Ovary (tissue), 9 donors: ENCODE results near the gene MFNG. TPM values are rescaled to one million over a fixed set of nuclear protein-coding genes. Genes with fewer than 3 reads are reported as not detected.

Experiments
- DNase-seq, 5 donors: peaks; one replicate each; pipeline ENCODE4 v3.0.0-alpha.2; 2019 to 2020
- H3K27ac ChIP-seq, 2 donors: fragments of 200-600 bp; one replicate each; pipeline versions ENCODE4 v1.5.1 to v1.8.0; 2019 to 2022
- H3K27me3 ChIP-seq: fragments of 200-600 bp; one replicate; pipeline ENCODE4 v1.8.0; 2022
- H3K36me3 ChIP-seq: fragments of 200-600 bp; sonication (generic); one replicate; pipeline ENCODE4 v1.5.1; 2019
- H3K4me1 ChIP-seq: one replicate; pipeline ENCODE4 v1.8.1; 2013; ENCODE audit warnings: mild to moderate bottlenecking, moderate library complexity; ENCODE audit not compliant: insufficient read depth
- H3K4me3 ChIP-seq: fragments of 200-600 bp; sonication (generic); one replicate; pipeline ENCODE4 v1.5.1; 2017
- H3K9me3 ChIP-seq, 2 donors: fragments of 200-600 bp in 1 of 2; sonication (generic) in 1 of 2; one replicate each; pipeline versions ENCODE4 v1.5.1 to v1.8.1; 2013 to 2019; ENCODE audit warnings: mild to moderate bottlenecking in 1 of 2, moderate library complexity in 1 of 2
- EP300 ChIP-seq: sonication (generic); formaldehyde crosslinking; IDR thresholded peaks from one replicate; pipeline ENCODE4 v1.6.1; 2017; ENCODE audit warnings: antibody characterized with exemption
- POLR2A ChIP-seq: fragments of 450-650 bp; IDR thresholded peaks from one replicate; pipeline ENCODE4 v1.6.1; 2017; ENCODE audit warnings: antibody characterized with exemption, mild to moderate bottlenecking, moderate library complexity
- WGBS, 3 donors: extraction: QIAGEN DNeasy Blood & Tissue Kit in 1 of 3; methylation state at CpG; one replicate each; pipeline versions ENCODE4 v1.1.5 to v1.1.7; 2013 to 2017; 5-methylcytosine and 5-hydroxymethylcytosine counted together
- intact Hi-C, 4 donors: fragments of 100-400 bp; cut with DNase I; formaldehyde crosslinking; loops; one replicate each; pipeline versions ENCODE4 v1.11.0 to v1.15.1; 2022 to 2023
- polyA plus RNA-seq, 2 donors: library from polyadenylated mRNA; stranded (reverse); fragments of 200-250 nt in 1 of 2; fragments of 350-450 nt in 1 of 2; fragmentation: Illumina TruSeq in 1 of 2; extraction: RNeasy Lipid Tissue Mini Kit (QIAGEN cat#74804) in 1 of 2; gene quantifications; one replicate each; pipeline ENCODE4 v1.2.3, GENCODE V29; 2013 to 2014
- total RNA-seq, 7 donors: library from RNA; depleted of rRNA in 2 of 7; stranded (reverse); fragments of >200 nt in 2 of 7; fragmentation: NEBNext Ultra II Directional in 3 of 7; extraction: Animal tissue kit (Norgen Biotek cat#: 25700) in 3 of 7; gene quantifications; one replicate each; pipeline versions ENCODE4 v1.1.0 to v1.2.4, GENCODE V29; 2016 to 2023
- TF ChIP-seq, protein P1 (sequence below), 3 donors: fragments of 450-650 bp in 2 of 3; fragments of 200-600 bp in 1 of 3; IDR thresholded peaks; one replicate each; pipeline versions ENCODE4 v1.5.1 to v1.8.0; 2016 to 2022; ENCODE audit warnings: antibody characterized with exemption in 3 of 3, mild to moderate bottlenecking in 1 of 3
- donor health status: DM: no; HTN: no; CAD: no; lungs with moderate emphysema.
- donor health status: DM: no; HTN: no; CAD: no.
- donor health status: Bipolar disorder and iron deficiency.
- donor health status: DM: yes; HTN: yes; CAD: no.
- donor health status: DM: no; HTN: no; CAD: no.
- donor health status: DM: yes; HTN: yes; CAD: no.

Gene MFNG
- total and polyA plus RNA-seq, 9 donors, result 4.4 to 11.1 (median 7.1) TPM

- TF ChIP-seq POLR2A, result no peak
- no peak for TF ChIP-seq EP300
- TF ChIP-seq, protein P1, sequence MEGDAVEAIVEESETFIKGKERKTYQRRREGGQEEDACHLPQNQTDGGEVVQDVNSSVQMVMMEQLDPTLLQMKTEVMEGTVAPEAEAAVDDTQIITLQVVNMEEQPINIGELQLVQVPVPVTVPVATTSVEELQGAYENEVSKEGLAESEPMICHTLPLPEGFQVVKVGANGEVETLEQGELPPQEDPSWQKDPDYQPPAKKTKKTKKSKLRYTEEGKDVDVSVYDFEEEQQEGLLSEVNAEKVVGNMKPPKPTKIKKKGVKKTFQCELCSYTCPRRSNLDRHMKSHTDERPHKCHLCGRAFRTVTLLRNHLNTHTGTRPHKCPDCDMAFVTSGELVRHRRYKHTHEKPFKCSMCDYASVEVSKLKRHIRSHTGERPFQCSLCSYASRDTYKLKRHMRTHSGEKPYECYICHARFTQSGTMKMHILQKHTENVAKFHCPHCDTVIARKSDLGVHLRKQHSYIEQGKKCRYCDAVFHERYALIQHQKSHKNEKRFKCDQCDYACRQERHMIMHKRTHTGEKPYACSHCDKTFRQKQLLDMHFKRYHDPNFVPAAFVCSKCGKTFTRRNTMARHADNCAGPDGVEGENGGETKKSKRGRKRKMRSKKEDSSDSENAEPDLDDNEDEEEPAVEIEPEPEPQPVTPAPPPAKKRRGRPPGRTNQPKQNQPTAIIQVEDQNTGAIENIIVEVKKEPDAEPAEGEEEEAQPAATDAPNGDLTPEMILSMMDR (IDR thresholded peaks at IDR 0.05), result no peak
- WGBS, 3 donors, result 12 to 24% (median 18%) methylated on average over 33 to 59 of the region's 59 CpGs
- Histone ChIP-seq H3K4me3 (no peak overlapping the region), H3K4me1 (peaks cover 4% of the 10 kb centered on the region), H3K27ac (no peak overlapping the region), H3K27me3 (no peaks in the 10 kb centered on the region), H3K36me3 (no peaks in the 10 kb centered on the region), H3K9me3 (no peaks in the 10 kb centered on the region)
- intact Hi-C loops, result loop anchor here in 2 of 4 donors (10.0 kb wide), 2 partner anchors 67 to 113 kb away; no protein-coding TSS in a partner anchor
- DNase-seq, result no peak
Observed at GRCh38 chr22:37427711-37428635, 58.2 kb downstream of the MFNG start.

DNA sequence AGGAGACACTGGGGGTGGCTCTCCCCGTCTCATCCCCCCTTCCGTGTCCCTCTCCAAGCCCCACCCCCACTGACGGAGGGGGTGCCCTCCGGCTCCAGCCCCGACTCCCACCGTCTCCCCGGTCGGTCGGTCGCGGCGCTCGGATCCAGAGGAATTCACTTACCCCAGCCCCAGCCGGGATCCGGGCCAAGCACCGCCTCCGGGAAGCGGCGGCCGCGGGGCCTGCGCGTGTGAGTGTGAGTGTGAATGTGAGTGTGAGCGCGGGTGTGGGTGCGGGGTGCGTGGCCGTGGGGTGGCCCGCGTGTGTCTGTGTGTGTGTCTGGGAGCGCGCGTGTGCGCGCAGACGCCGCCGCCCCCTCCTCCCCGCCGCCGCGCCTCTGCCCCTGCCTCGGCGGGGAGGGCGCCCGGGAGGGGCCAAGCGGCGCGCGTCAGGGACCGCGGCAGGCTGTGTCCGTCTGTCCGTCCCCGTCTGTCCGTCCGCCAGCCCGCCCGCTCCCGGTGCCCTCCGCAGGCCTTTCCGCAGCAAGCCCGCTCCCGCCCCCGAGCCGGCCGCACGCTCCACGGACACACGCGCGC lies 59.0 kb downstream of the MFNG start, which contains the start of gene ELFN2:
Gene ELFN2 (minus strand): TSS at position 345 of the 576 bp plus-strand sequence. CDS start 51,945 bp downstream, outside the sequence.
- H3K4me3 ChIP-seq, result peak within 1 kb of the TSS; percentile 5
- H3K9me3 ChIP-seq, result no peaks in the 10 kb centered on the region
- no peak within 1 kb of the TSS for H3K27ac ChIP-seq
- peaks cover 4% of the 10 kb centered on the region for H3K4me1 ChIP-seq
- no peaks in the 10 kb centered on the region for H3K36me3 ChIP-seq
- peak in 2 of 5 donors; percentile 30 to 50 for DNase-seq
- 0 to 1% (median 0%) methylated on average over 43 to 72 of the region's 72 CpGs for WGBS, 3 donors
- no peak for TF ChIP-seq POLR2A
- TF ChIP-seq EP300, result no peak
- TF ChIP-seq, protein P1 (IDR thresholded peaks at IDR 0.05), result no peak
- intact Hi-C loops, result loop anchor here in 2 of 4 donors (10.0 kb wide), 2 partner anchors 68 to 112 kb away; no protein-coding TSS in a partner anchor
- no peaks in the 10 kb centered on the region for H3K27me3 ChIP-seq

GRCh38 chr22:37426706-37427134 lies 59.5 kb downstream of the MFNG start:
- intact Hi-C loops, result loop anchor here in 2 of 4 donors (10.0 kb wide), 2 partner anchors 68 to 112 kb away; no protein-coding TSS in a partner anchor

More at GRCh38 chr22:37426706-37427134, 59.5 kb downstream of the MFNG start:
- Histone ChIP-seq H3K27ac (no peak overlapping the region), H3K36me3 (no peaks in the 10 kb centered on the region), H3K27me3 (no peaks in the 10 kb centered on the region), H3K4me1 (peaks cover 4% of the 10 kb centered on the region), H3K4me3 (no peak overlapping the region), H3K9me3 (no peaks in the 10 kb centered on the region)
- WGBS, 3 donors, result 1 to 3% (median 2%) methylated on average over 17 to 24 of the region's 24 CpGs
- DNase-seq, result no peak
- TF ChIP-seq EP300 (no peak), POLR2A (no peak)
- TF ChIP-seq, protein P1 (IDR thresholded peaks at IDR 0.05), result no peak
